Right atrium auricular region (tissue), 2 donors: ENCODE measurements around the gene CFAP65. TPM values are rescaled to one million over a fixed set of nuclear protein-coding genes. Genes with fewer than 3 reads are reported as not detected.

ENCODE experiments used
- DNase-seq: peaks from one replicate; pipeline ENCODE4 v3.0.0-alpha.2; 2019; ENCODE audit warnings: low spot score
- H3K27ac ChIP-seq, 2 donors: fragments of 200-600 bp; sonication (generic); 1 replicate in 1 of 2; 2 replicates in 1 of 2; pipeline ENCODE4 v1.5.1; 2016 to 2019
- H3K27me3 ChIP-seq, 2 donors: fragments of 200-600 bp; sonication (generic); one replicate each; pipeline versions ENCODE4 v1.5.1 to v1.6.0; 2017 to 2019
- H3K36me3 ChIP-seq: fragments of 200-600 bp; sonication (generic); one replicate; pipeline ENCODE4 v1.5.1; 2016
- H3K4me1 ChIP-seq, 2 donors: fragments of 200-600 bp; sonication (generic); one replicate each; pipeline versions ENCODE4 v1.5.1 to v1.6.0; 2017 to 2019
- H3K4me3 ChIP-seq, 2 donors: fragments of 200-600 bp; sonication (generic); 1 replicate in 1 of 2; 2 replicates in 1 of 2; pipeline ENCODE4 v1.5.1; 2017 to 2019; ENCODE audit warnings: mild to moderate bottlenecking in 1 of 2, moderate library complexity in 1 of 2
- H3K9me3 ChIP-seq, 2 donors: fragments of 200-600 bp; sonication (generic); one replicate each; pipeline ENCODE4 v1.5.1; 2019
- CTCF ChIP-seq, 2 donors: fragments of 200-600 bp; sonication (generic); IDR thresholded peaks; one replicate each; pipeline ENCODE4 v1.5.1; 2019; ENCODE audit warnings: antibody characterized with exemption in 2 of 2
- total RNA-seq, 2 donors: library from RNA; depleted of rRNA; stranded (reverse); fragments of >200 nt; gene quantifications; one replicate each; pipeline ENCODE4 v1.1.0, GENCODE V29; 2016

Gene CFAP65
- total RNA-seq, 2 donors from 2014 or later: not detected

DNA sequence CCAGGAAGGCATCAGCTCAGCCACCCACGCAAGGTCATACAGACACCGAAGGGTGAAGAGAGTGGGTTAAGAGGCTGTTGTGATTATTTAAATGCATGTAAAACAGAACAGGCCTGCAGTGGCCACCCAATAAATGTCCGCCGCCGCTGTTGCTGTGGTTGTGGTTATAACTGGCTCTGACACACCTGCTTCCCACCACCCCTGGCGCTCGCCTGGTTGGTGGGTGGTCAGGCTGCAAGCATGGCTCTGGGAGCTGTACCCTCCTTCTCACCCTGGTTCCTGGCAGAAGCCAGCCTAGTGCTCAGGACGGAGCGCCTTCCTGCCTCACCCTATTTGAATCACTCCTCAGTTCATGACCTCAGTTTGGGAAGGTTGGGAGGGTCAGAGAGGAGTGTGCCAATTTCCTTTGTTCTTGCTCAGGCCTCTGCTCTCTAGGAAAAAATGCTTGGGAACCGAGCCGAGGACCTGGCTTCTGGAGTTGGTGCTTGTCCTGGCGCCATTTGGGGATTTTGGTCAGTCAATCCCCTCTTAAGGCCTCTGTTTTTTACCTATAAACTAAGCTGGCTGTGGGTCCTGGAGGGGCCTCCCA, 42.8 kb downstream of the CFAP65 start:
- H3K27me3 ChIP-seq: peaks cover 29 to 33% of the 10 kb centered on the region in 2 donors

DNA sequence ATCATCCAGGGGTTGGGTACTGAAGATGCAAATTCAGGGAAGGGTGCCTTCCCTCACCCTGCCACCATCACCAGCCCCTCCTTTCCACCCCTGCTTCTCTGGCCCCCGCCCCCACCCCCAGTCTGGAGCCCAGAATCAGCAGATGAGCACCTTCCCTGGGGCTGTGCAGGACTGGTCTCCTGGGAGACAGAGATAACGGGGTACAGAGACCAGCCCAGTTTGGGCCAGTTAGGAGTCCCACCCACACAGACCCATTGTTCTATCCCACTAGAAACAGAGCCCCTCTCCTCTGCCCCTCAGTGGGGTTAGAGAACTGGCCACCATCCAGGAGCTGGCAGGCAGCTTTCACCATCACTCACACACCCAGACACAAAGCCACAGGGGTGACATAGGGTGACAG, 43.6 kb downstream of the CFAP65 start:
- no peaks in the 10 kb centered on the region for H3K9me3 ChIP-seq
- peaks cover 3 to 43% of the 10 kb centered on the region in 2 donors for H3K4me1 ChIP-seq
- no peak overlapping the region for H3K4me3 ChIP-seq
- H3K27me3 ChIP-seq: peaks cover 26 to 33% of the 10 kb centered on the region in 2 donors
- no peak overlapping the region for H3K27ac ChIP-seq
- no peaks in the 10 kb centered on the region for H3K36me3 ChIP-seq
- no peak for TF ChIP-seq CTCF (IDR thresholded peaks at IDR 0.05)
- DNase-seq: no peak

More for the DNA sequence above, 42.8 kb downstream of the CFAP65 start:
- no peaks in the 10 kb centered on the region for H3K9me3 ChIP-seq
- no peak overlapping the region for H3K4me3 ChIP-seq
- no peak for TF ChIP-seq CTCF (IDR thresholded peaks at IDR 0.05)
- no peaks in the 10 kb centered on the region for H3K36me3 ChIP-seq
- peaks cover 3 to 40% of the 10 kb centered on the region in 2 donors for H3K4me1 ChIP-seq
- DNase-seq: no peak
- H3K27ac ChIP-seq: no peak overlapping the region

GRCh38 chr2:218996937-218997336, 44.4 kb downstream of the CFAP65 start:
- Histone ChIP-seq H3K4me1 (peaks cover 0 to 35% of the 10 kb centered on the region in 2 donors), H3K27me3 (peaks cover 18 to 33% of the 10 kb centered on the region in 2 donors), H3K36me3 (no peaks in the 10 kb centered on the region), H3K9me3 (no peaks in the 10 kb centered on the region), H3K27ac (no peak overlapping the region), H3K4me3 (no peak overlapping the region)
- no peak for TF ChIP-seq CTCF (IDR thresholded peaks at IDR 0.05)
- no peak for DNase-seq

GRCh38 chr2:218995972-218996711, 45.2 kb downstream of the CFAP65 start:
- Histone ChIP-seq H3K4me1 (peaks cover 0 to 27% of the 10 kb centered on the region in 2 donors), H3K9me3 (no peaks in the 10 kb centered on the region), H3K36me3 (no peaks in the 10 kb centered on the region), H3K27ac (peak overlapping the region in 1 of 2 donors; percentile 21), H3K4me3 (peak overlapping the region; percentile 15 to 43), H3K27me3 (peaks cover 16 to 38% of the 10 kb centered on the region in 2 donors)
- TF ChIP-seq CTCF (IDR thresholded peaks at IDR 0.05): peak; percentile 80 to 95
- peak; percentile 89 for DNase-seq

- no peak for DNase-seq
- no peak for TF ChIP-seq CTCF (IDR thresholded peaks at IDR 0.05)
- Histone ChIP-seq H3K4me3 (no peak overlapping the region), H3K9me3 (no peaks in the 10 kb centered on the region), H3K27ac (no peak overlapping the region), H3K4me1 (peaks cover 0 to 27% of the 10 kb centered on the region in 2 donors), H3K27me3 (peaks cover 20 to 43% of the 10 kb centered on the region in 2 donors), H3K36me3 (no peaks in the 10 kb centered on the region)
Observed at GRCh38 chr2:218995561-218995960, 45.8 kb downstream of the CFAP65 start.
